ENCODE measurements around the gene CENPN.

Gene CENPN

GRCh38 chr16:81006813-81007695, at the start of gene CENPN, which contains the start of gene CMC2:
TSS of gene CENPN (plus strand) at chr16:81007214. CDS start at chr16:81011940, 4,726 bp downstream.
TSS of gene CMC2 (minus strand) at chr16:81006885. CDS start at chr16:80997394, 9,491 bp downstream.
- DNase-seq (ENCODE audit: low spot score) = peak; percentile 95

GRCh38 chr16:80958284-80958683, 48.7 kb upstream of the CENPN start:
- no peak for DNase-seq (ENCODE audit: low spot score)

DNA sequence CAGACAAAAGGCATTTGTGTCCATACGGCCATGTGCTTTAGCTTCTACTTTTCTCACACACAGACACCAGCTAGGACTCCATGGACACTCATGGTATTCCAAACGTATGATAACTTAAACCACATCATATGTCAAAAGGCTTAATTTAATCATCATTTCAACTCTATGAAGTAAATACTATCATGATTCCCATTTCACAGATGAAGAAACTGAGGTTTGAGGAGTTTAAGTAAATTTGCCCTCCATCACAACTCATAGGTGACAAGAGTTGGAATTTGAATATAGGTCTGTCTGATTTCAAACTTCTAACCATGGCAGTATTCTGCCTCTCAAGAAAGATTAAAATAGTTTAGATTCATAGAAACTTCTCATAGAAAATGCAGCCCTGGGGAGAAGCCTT, 44.1 kb upstream of the CENPN start:
- DNase-seq (ENCODE audit: low spot score) = no peak

- DNase-seq (ENCODE audit: low spot score) = no peak
These were observed 42.7 kb upstream of the CENPN start for GRCh38 chr16:80964351-80964750.

DNA sequence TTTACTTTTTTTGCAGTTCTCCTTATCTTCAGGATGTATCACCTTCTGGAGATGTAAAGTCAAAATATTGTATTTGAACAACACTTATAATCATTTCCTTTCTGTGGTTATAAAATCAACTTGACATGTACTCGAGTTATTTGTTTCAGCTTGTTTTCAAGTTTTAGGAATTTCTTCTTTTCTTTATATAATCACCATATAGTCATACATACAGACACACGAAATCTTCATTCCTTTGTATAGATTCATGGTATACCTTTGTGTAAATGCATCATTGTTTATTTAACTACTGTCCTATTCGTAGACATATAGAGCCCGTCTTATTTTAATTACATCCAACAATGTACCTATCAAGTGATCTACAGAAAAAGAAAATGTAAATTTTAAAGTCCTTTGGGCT, 40.4 kb upstream of the CENPN start:
- DNase-seq (ENCODE audit: low spot score) = no peak

DNA sequence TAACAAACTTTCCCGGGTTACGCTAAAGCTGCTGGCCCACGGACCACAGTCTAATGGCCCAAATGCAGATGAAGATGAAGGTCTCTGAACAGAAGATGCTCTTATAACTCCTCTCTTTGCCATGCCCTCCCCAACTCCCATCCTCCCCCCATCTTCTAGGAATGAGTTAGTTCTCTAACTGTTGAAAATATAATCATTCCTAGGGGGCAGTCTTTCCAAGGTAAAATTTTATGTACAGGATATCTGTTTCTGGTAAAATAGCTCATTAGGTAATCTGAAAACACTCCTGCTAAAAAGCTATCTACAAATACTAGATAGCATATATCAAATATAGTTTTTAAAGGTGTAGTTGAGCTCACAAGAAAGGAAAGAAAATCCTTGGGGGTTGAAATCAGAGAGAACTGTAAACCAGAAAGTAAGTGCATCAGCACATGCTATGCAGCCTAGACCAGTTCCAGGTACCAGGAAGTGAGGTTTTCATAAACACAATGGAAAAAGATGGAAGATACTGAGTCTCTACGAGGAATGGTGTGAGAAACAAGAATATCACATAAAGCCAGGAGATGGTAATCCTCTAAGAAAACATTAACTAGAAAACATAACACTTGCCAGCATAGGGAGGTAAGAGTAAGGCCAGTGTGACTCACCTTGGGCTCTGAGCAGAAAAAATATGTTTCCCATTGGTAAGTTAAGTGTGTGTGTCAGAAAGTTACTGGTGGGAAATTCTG, 38.5 kb upstream of the CENPN start:
- DNase-seq (ENCODE audit: low spot score) = peak; percentile 16

DNA sequence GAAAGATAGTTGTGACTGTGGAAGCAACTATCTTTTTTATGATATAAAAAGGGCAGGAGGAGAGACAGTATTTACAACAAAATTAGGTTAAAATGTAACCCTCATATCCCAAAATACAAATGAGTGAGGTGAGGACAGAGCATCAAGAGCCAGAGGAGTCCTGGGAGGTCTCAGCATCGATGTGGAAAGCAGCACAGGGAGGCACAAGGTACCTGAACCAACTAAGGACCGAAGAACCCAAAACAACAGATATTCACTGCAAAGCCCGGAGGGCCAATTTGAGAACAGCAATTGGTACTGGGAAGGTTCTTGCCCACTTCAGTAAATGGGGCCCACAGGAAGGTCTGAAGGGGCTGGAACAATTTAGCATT, 37.9 kb upstream of the CENPN start:
- no peak for DNase-seq (ENCODE audit: low spot score)

DNA sequence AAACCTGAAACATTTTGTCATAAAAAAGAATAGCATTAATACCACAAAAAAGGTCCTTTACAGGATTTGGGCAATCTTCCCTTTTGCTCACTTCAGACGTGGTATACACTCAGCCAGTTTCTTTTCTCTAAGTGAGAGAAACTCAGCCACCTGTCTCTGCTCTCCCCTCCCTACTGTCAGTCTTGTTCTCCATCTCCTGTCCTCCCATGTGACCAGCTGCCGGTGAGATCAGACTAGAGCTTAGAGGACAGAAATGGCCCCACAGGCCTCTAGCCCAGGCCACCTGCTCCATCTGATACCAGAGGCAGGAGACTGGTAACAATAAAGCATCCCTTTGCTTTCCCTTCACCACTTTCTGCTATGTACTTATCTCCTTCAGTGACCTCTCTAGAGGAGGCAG, 35.2 kb upstream of the CENPN start:
- DNase-seq (ENCODE audit: low spot score) = no peak

- DNase-seq (ENCODE audit: low spot score) = no peak
These were observed 34.4 kb upstream of the CENPN start for GRCh38 chr16:80972611-80973010.

- no peak for DNase-seq (ENCODE audit: low spot score)
These were observed 33.0 kb upstream of the CENPN start for GRCh38 chr16:80973991-80974390.

GRCh38 chr16:80974649-80975376, 32.2 kb upstream of the CENPN start:
- peak; percentile 9 for DNase-seq (ENCODE audit: low spot score)

DNA sequence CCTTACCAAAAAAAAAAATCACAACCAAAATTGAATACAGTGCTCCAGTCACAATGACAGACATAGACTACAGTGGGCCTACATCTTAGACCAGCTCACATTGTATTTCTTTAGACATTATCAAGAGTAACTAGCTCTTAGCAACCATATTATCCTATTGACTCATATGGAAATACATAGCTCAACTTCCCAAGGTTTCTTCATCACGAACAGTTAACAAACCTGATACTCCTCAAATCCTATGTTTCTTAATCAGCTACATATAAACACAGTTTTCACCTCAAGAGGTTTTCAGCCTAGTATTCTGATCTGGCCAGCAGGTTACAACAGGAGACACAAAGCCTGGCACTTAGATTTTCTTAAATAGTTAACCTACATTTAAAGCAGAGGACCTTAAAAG, 30.1 kb upstream of the CENPN start:
- no peak for DNase-seq (ENCODE audit: low spot score)

DNA sequence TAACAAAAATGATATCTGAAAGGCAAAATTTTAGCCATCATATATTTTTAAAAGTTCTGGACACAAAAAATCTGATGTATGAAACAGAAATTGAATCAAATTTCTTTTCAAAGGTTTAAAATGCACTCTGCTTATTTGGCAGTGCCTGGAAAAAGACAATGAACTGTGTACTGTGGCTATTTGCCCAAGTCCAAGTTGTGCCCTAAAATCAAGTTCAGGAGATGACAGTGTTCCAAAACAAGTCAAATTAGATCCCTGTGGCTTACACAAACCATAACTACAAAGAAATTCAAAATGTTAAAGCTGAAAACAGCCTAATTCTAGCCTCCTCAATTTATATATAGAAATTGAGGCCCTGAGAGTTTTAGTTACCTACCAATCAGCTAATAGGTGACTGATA, 25.9 kb upstream of the CENPN start:
- no peak for DNase-seq (ENCODE audit: low spot score)

DNA sequence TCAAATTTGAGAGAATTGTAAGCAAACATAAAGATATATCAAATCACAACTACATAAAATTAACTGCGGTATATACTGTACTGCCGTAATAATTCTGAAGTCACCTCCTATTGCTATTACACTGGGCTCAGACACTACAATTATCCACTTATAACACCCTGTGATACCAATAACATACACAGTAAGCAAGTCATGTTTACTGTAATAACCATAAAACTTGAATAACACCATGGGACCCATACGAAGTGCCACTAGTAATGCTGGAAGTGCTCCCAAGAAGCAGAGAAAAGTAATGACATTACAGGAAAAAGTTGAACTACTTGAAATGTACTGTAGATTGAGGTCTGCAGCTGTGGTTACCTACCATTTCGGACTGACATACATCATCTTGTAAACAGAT, 24.4 kb upstream of the CENPN start:
- no peak for DNase-seq (ENCODE audit: low spot score)

DNA sequence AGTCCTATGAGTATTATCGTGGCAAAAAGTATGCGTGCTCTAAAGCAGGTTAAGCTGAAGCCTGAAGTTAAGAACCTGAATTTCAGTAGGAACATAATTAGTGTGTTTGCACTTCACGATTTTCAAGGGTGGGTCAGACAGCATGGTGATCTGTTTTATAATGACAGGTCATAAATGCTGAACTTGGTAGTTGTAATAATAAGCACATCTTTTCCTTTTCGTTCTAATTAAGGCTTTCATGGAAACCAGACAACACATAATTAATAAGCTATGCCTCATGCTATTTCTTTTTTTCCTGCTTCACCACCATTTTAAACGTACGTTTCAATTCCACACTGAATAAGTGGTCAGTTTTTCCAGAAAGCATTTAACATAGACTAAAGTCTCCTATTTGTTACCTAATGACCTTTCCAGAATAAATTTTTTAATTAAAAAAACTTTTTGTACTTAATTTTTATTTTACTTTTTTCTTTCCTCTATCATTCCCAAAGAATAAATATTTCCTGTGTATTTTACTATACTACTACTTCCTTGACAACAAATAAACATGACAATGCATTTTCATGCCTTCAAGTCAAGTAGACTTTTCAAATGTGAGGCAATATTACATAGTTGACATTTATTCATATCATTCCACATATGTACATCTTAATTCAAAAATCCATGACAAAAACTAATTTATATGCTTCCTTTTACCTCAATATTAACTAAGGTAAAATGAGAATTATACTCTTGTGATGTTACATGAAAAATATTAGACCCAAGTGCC, 22.7 kb upstream of the CENPN start:
- DNase-seq (ENCODE audit: low spot score) = no peak

- DNase-seq (ENCODE audit: low spot score) = no peak
These were observed 21.4 kb upstream of the CENPN start for GRCh38 chr16:80985611-80986010.

DNA sequence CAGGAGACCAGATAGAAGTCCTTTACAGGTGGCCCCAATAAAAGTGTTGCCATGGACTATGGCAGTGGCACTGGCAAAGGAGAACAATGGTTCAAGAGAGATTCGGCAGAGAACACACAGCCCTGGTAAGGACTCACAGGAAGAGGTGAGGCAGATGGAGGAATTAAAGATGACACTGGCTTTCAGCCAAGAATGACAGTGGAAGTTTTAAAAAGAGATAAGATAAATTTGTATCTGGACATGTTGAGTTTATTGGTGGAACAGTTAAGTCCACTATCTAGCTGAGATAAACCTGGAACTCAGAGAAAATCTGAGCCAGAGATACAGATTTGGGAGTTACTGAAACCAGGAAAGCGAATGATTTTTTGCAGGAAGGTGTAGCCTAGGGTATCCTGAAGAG, 20.5 kb upstream of the CENPN start:
- DNase-seq (ENCODE audit: low spot score) = no peak

DNA sequence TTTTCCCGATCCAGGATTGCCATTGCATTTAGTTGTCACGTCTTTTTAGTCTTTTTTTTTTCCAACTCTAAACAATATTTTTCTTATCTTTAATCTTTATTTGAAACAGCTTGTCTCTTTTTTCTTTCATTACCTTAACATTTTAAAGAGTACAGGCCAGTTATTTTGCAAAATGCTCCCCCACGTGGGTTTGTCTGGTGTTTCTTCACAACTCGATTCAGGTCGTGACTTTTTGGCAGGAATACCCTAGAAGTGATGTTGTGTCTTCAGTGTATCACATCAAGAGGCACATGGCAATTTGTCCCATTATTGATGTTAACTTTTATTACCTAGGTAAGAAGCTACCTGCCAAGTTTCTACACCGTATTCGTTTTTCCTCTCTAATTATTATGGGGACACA, 18.3 kb upstream of the CENPN start:
- DNase-seq (ENCODE audit: low spot score) = no peak

DNA sequence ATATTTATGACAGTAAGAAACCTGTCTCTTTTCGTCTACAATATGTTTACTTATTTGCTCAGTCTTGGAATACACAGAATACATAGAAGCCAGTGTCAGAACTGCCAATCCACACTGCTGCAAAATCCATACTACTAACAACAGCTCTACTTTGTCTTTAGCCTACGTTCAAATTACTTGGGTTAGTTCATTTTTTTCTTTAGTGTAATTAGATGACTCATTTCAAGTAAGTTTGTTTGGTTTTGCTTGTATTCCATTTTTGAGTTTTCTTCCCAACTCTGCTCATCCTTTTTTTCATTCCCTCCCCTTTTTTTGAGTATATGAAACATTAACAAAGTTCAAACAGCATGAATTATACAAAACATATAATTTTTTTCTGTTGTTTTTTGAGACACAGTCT, 17.2 kb upstream of the CENPN start:
- no peak for DNase-seq (ENCODE audit: low spot score)

GRCh38 chr16:80990577-80990976, 16.4 kb upstream of the CENPN start:
- no peak for DNase-seq (ENCODE audit: low spot score)

GRCh38 chr16:80990978-80991377, 16.0 kb upstream of the CENPN start:
- DNase-seq (ENCODE audit: low spot score) = no peak
